GM21381 (cell line): Measurements from ENCODE around the gene ARHGAP40.

Experiments used
- ATAC-seq: cut with Tn5 transposase; IDR thresholded peaks from one replicate; pipeline ENCODE4 v1.9.1; 2021; ENCODE audit warnings: mild to moderate bottlenecking, moderate library complexity; ENCODE audit not compliant: unreplicated experiment

Gene ARHGAP40

GRCh38 chr20:38616457-38616856 is 14.8 kb downstream of the ARHGAP40 start:
- ATAC-seq, result no peak

GRCh38 chr20:38617011-38617829 is 15.6 kb downstream of the ARHGAP40 start:
- ATAC-seq, result no peak

DNA sequence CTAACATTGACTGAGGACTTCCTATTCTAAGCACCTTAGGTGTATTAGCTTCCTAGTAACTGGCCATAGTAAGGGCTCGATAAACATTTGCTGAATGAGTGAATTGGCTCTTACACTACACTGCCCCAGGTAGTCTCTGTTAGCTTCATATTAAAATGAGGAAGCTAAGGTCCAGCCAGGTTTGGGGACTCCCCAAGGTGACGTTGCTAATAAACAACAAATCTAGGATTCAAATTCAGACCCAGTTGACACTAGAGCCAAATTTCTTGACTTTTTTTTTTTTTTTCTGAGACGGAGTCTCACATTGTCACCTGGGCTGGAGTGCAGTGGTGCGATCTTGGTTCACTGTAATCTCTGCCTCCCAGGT is 16.2 kb downstream of the ARHGAP40 start:
- no peak for ATAC-seq

- no peak for ATAC-seq
Measured at GRCh38 chr20:38620441-38620840, 18.8 kb downstream of the ARHGAP40 start.

- ATAC-seq, result no peak
Measured at GRCh38 chr20:38623061-38623460, 21.5 kb downstream of the ARHGAP40 start.

DNA sequence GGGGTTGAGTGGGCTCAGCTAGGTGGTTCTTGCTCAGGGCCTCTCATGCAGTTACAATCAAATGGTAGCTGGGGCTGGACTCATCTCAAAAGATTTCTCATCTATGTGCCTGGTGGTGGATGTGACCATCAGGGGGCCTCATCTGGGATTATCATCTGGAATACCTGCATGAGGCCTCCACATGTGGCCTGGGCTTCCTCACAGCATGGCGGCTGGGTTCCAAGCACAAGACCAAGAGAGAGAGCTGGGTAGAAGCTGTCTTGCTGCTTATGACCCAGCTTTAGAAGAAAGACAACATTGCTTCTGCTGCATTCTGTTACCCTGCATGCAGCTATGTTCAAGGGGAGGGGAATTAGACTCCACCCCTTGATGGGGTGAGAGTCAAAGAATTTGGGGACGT is 22.5 kb downstream of the ARHGAP40 start:
- no peak for ATAC-seq

- ATAC-seq, result no peak
Measured at GRCh38 chr20:38625896-38626295, 24.3 kb downstream of the ARHGAP40 start.

DNA sequence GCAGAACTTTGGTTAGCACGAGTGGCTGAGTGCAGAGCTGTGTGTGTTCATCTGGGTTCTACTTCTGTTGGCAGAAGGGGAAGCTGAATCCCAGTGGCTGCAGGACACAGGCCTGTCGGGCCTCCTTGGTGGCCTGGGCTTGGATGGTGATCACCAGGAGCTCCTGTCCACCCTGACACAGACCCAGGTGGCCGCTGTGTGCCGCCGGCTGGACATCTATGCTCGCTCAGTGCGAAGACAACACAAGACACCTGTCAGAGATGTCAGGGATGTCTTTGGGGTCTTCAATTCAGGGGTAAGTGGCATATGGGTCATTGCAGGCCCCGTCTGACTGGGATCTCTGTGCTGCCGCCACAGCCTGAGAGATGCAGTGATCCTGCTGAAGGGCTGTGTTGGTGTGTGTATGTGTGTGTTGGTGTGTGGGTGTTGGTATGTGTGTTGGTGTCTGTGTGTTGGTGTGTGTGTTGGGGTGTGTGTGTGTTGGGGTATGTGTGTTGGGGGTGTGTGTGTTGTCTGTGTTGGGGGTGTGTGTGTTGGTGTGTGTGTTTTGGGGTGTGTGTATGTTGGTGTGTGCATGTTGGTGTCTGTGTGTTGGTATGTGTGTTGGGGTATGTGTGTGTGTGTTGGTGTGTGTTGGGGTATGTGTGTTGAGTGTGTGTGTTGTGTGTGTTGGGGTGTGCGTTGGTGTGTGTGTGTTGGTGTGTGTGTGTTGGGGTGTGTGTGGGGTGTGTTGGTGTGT is 25.5 kb downstream of the ARHGAP40 start:
- ATAC-seq, result no peak

DNA sequence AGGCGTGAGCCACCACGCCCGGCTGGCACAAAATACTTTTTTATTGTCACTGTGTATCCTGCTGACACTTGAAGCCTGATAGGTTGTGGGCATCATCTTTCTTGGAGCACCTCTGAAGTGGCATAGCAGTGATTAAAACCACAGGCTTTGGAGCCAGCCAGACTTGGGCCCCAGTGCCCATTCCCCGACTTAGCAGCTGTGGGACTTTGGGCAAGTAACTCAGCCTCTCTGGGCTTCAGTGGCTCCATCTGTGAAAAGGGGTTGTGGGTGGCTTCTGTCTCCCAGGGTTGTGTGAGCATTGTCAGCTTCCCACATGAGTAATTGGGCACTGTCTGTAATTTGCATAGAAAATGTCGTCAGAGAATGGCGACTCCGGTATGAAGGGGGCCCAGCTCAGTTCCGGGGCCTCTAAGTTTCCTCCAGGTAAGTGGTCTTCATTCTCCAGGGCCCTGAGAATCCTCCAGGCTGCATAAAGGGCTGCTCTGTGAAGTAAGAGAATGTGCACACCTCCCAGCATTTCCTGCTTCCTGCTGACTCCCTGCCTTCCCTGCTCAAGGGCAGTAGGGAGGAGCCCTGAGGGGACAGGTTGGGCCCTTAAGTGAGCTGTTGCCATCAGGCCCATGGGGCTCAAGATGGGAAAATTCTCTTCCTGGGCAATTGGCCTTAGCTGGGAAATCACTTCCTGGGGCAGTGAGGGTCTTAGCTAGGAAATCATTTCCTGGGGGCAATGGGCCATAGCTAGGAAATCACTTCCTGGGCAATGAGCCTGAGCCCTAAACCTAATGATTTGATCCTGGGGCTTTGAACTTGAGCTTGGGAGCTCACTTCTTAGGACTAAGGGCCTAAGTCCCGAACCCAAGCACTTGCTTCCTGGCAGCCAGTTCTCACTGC is 27.2 kb downstream of the ARHGAP40 start:
- ATAC-seq, result no peak

GRCh38 chr20:38629979-38630378 is 28.4 kb downstream of the ARHGAP40 start:
- no peak for ATAC-seq

DNA sequence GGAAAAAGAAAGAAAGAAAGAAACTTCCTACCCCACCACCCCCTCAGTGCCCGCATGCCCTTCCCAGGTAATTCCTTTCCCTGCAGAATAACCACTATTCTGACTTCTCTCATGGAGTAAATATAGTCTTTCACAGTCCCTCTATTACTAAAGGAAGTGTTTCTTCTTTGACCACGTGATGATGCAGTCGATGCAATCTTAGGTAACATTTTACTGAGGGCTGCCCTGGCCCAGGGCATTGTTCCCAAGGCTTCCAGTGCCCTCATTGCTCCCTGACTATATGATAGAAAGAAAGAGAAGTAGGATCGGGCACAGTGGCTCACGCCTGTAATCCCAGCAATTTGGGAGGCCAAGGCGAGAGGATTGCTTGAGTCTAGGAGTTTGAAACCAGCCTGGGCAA is 29.1 kb downstream of the ARHGAP40 start:
- no peak for ATAC-seq

DNA sequence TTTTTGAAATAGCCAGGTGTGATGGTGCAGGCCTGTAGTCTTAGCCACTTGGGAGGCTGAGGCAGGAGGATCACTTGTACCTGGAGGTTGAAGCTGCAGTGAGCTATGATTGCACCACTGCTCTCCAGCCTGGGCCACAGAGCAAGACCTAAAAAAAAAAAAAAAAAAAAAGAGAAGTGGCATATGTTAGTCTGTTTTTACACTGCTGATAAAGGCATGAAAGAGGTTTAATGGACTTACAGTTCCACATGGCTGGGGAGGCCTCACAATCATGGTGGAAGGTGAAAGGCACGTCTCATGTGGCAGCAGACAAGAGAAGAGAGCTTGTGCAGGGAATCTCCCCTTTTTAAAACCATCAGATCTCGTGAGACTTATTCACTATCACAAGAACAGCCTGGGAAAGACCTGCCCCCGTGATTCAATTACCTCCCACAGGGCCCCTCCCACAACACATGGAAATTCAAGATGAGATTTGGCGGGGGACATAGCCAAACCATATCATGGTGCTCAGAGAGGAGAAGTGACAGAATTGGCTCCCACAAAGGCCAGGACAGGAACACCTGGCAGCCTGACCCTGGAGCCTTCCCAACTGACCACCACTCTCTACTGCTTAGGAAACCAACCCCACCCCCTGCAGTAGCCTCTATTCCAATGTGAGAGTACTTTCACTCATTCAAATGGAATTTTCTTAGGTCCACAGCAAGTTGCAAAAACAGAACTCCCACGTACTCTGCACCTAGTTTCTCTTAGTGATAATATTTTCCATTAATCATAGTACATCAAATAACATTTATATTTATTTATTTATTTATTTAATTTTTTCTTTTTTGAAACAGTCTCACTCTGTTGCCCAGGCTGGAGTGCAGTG is 29.8 kb downstream of the ARHGAP40 start:
- ATAC-seq, result no peak

DNA sequence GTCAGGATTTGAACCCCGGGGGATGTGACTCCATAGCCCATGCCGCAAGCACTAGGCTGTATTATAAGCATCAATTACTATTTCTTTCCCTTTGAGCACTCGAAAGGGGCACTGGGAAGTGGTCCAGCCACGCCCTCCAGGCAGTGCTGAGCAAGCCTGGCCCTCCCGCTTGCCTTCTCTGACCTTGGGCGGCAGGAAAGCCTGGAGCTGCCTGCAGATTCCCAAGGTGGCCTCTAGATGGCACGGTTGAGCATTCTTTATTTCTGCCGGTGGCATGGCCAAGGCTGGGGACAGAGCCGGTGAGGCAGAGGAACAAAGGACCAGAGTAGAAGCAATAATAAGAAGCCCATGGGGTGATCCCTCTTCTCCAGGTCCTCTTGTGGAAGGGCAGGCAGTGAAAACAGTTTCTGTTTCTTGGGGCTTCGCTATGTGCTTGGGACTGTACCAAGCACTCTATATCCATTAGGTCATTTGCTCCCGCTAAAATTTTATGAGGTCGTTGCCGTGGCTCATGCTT is 32.0 kb downstream of the ARHGAP40 start:
- ATAC-seq, result no peak

- no peak for ATAC-seq
Measured at GRCh38 chr20:38635721-38636288, 34.2 kb downstream of the ARHGAP40 start.

- ATAC-seq, result no peak
Measured at GRCh38 chr20:38640521-38640920, 38.9 kb downstream of the ARHGAP40 start.

GRCh38 chr20:38642498-38642897 is 40.9 kb downstream of the ARHGAP40 start:
- no peak for ATAC-seq

- no peak for ATAC-seq
Measured at GRCh38 chr20:38644588-38645260, 43.1 kb downstream of the ARHGAP40 start.

GRCh38 chr20:38645351-38645750 is 43.7 kb downstream of the ARHGAP40 start:
- no peak for ATAC-seq
